ENCODE measurements around the gene GPX7. TPM values are rescaled to one million over a fixed set of nuclear protein-coding genes. Genes with fewer than 3 reads are reported as not detected.

GPX7 gene
- total RNA-seq, 2 donors from 2014 or later: 14.0 to 20.5 TPM

Other genes with a start within 250 kb of the GPX7 start
- gene CC2D1B, start 236.2 kb upstream of the GPX7 start, total RNA-seq: 10 to 100 TPM; 26.6 to 39.8 TPM
- gene ORC1, start 197.9 kb upstream of the GPX7 start, total RNA-seq: 10 to 100 TPM; 38.6 to 45.3 TPM
- gene PRPF38A, start 197.8 kb upstream of the GPX7 start, total RNA-seq: 10 to 100 TPM; 63.1 to 82.5 TPM
- 100 to 1,000 TPM in 1 of 2 donors, 10 to 100 TPM in 1; 66.6 to 111 TPM for gene TUT4, start 49.3 kb upstream of the GPX7 start, total RNA-seq
- gene SHISAL2A, start 30.8 kb downstream of the GPX7 start, total RNA-seq: 1 to 10 TPM; 7.1 to 8.9 TPM
- gene COA7, start 96.0 kb downstream of the GPX7 start, total RNA-seq: 10 to 100 TPM; 13.7 to 32.8 TPM
- gene ZYG11B, start 124.1 kb downstream of the GPX7 start, total RNA-seq: 10 to 100 TPM; 10.0 to 12.7 TPM
- under 1 TPM; 0.13 to 0.26 TPM for gene ZYG11A, start 240.4 kb downstream of the GPX7 start, total RNA-seq

Measured in activated T-helper 17 cell treated with anti-CD3 and anti-CD28 coated beads, Interleukin-2, amount 50 U/mL, for 72 hours (primary cell).